Smooth muscle cell of the brain vasculature (primary cell): ENCODE data around the gene BHLHE41.

Experiments
- DNase-seq: peaks from one replicate; pipeline ENCODE4 v3.0.0-alpha.2; 2012; ENCODE audit warnings: low read depth, low spot score

The BHLHE41 gene

DNA sequence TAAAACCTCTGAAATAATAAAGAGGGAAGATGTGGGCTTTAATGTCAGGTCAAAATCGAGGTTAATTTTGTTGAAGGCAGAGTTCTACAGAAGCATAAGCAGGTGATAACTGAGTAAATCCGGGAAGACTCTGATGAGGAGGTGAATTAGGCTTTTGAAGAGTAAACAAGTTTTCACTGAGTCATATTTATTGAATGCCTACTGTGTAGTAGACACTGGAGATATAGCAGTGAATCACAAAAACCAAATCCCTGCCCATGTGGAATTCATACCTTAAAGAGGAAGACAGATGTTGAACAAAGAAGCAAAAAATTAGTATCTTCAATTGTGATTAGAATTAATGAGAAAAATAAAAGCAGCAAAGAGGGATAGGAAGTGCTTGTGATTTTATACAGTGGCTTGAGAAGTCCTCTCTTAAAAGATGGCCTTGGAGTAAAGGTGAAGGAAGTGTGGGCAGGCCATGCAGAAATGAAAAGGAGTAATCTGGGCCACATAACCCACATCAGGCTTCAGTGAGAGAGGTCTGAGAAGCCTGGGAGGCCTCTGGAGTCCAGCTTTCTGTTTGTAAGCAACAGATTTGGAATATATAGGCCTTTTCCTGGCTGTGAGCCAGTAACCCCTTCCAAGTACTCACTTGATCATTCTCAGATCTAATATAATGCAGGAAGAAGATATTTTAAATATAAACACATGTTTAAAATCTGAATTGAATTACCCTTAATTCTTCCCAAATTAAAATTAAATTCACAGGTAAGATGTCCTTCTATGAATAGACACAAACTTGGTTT, 46.7 kb downstream of the BHLHE41 start:
- DNase-seq = no peak
